Measurements from ENCODE around the gene MUC22.
"Not testable (repeated sequence)": the region's sequence is repeated elsewhere in the genome, so short reads cannot be mapped to it uniquely, and the experiment has no call there.

The MUC22 gene

GRCh38 chr6:31010393-31011060 is at the start of gene MUC22:
MUC22 (plus strand) TSS chr6:31010474; CDS start chr6:31010707, 233 bp downstream.
- no peak for DNase-seq (ENCODE audit: low spot score)

DNA sequence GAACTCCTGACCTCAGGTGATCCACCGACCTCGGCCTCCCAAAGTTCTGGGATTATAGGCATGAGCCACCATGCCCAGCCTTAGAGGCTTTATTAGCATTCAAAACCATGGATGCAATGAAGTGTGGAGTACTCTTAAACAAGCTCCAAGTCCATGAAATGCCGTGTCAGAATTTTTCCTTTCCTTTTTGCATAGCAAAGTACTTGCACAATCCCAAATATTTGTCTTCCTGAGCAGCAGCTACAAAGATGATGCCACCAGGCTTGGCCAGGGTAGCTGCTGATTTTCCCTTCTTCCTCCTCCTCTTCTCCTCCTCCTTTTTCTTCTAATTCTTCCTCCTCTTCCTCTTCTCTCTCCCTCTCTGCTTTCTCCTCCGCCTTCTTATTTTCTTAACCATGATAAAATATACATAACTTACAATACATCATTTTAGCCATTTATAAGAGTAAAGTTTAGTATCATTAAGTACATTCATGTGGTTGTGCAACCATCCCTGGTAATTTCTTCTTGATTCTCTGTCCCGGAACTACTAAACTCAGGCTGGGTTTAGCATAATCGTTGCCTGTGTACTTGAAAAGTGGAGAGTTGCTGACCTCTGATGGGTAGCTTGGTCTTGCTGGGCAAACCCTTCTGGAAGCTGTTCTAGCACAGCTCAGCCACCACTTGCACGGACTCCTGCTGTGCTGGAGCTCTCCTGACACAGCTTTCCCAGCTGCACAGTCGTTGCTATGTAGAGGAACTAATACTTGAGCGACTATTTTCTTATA is 49.2 kb upstream of the MUC22 start:
- DNase-seq (ENCODE audit: low spot score), result no peak

GRCh38 chr6:30962716-30963115 is 47.6 kb upstream of the MUC22 start:
- DNase-seq (ENCODE audit: low spot score), result no peak

- no peak for DNase-seq (ENCODE audit: low spot score)
Observed at GRCh38 chr6:30963641-30964040, 46.6 kb upstream of the MUC22 start.

DNA sequence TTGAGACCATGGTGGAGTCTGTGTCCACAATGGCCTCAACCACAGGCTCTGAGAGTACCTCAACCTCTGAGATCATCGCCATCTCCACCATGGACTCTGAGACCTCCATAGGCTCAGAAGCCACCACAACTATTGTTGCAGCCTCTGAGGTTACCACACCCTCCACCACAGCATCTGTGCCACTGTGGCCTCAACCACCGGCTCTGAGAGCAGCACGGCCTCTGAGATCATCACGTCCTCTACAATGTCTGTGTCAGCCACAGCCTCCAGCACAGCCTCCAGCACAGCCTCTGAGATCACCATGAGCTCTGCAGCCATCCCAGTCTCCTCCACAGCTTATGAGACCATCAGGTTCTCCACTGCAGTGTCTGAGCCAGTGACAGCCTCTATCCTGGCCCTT is 46.2 kb upstream of the MUC22 start:
- peak; percentile 31 for DNase-seq (ENCODE audit: low spot score)

- no peak for DNase-seq (ENCODE audit: low spot score)
Observed at GRCh38 chr6:30965140-30965601, 45.1 kb upstream of the MUC22 start.

GRCh38 chr6:30966154-30966553 is 44.1 kb upstream of the MUC22 start:
- DNase-seq (ENCODE audit: low spot score), result no peak

DNA sequence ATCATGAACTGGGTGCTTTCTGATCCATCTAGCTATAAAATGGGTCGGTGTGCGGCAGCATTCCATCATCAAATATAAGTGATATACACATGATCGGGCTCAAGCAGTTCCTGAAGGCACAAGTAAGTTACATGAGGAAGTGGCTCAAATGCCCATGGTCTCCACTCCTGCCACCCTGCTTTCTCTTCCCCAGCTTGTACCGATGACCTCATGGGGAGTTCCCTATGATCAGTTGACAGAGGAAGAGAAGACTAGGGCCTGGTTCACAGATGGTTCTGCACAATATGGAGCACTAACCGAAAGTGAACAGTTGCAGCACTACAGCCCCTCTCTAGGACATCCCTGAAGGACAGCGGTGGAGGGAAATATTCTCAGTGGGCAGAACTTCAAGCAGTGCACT is 41.1 kb upstream of the MUC22 start:
- DNase-seq (ENCODE audit: low spot score), result not testable (repeated sequence)

- DNase-seq (ENCODE audit: low spot score), result no peak
Observed at GRCh38 chr6:30970946-30971345, 39.3 kb upstream of the MUC22 start.

GRCh38 chr6:30972816-30973215 is 37.5 kb upstream of the MUC22 start:
- no peak for DNase-seq (ENCODE audit: low spot score)

DNA sequence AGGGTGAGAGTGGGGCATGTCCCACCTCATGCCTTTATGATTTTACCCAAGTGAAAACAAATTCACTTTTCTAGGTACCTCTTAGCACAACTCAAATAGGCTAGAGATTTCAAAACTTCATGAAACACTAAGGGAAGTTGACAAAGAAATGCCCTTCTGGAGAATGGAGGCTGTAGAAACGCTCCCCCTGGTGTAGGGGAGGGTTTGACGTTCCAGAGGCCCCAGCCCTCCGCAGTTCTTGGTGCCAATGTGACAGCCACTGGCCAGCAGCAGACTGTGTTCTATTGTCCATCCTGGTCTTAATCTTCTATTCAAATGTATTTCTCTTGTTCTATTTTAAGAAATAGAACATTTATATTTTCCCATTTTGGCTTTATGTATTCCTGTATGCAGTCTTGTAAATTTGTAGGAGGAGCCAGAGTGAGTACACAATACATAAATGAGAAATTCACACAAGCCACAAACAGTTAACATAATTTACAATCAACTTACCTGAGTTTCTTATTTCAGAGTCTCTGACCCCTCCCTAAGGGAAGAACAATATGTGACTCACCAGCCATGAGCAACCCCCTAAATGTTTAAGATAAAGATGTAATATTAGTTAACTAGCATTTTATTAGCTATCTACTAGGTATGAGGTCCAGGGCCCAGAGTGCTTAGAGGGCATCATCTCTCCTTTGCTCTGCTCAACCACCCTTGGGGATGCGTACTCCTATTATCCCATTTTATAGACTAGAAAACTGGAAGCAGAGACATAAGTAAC is 35.6 kb upstream of the MUC22 start:
- DNase-seq (ENCODE audit: low spot score), result no peak

DNA sequence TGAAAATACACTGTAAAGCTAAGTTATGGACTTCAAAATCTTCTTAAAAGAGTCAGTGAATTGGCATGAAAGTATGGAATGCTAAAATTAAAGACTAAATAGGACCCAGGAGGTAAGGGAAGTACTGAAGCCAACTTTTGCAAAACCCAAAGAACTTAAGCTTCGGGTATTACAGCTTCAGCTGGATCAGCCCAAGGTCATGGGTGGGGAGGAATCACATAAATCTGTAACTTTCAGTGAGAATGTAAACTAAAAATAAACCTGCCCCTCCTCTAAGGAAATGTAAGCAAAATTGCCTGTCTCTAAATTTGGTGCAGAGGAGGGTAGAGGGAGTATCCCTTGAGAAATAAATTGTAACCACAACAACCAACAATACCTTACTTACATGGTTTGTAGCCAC is 31.1 kb upstream of the MUC22 start:
- DNase-seq (ENCODE audit: low spot score), result no peak

GRCh38 chr6:30979690-30980089 is 30.6 kb upstream of the MUC22 start:
- no peak for DNase-seq (ENCODE audit: low spot score)

DNA sequence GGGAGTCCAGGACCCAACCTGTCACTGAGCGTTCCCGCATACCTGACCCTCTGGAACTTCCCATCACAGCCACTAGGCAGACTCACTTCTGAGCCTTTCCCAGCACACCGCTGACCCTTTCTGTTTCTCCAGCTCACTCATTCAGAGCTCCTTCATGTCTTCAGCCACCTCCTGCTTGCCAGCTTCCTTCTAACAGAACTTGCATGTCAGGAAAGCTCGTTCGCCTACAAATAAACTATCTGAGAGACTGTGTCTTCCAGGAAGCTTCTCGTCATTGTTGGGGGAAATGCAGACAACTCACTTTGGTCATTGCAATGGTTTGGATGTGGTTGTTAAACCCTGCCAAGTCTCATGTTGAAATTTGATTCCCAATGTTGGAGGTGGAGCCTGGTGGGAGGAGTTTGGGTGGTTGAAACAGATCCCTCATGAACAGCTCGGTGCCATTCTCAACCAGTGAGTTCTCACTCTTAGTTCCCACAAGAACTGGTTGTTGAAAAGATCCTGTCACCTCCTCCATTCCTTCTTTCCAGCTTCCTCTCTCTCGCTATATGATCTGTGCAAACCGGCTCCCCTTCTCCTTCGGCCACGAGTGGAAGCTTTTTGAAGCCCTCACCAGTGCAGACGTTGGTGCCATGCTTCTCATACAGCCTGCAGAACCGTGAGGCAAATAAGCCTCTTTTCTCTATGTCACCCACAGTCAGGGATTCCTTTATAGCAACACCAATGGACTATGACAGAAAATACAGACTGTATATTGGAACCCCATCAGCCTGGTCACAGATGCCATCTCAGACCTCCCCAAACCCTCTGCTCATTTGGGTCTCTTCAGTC is 28.1 kb upstream of the MUC22 start:
- DNase-seq (ENCODE audit: low spot score), result no peak

GRCh38 chr6:30983439-30983838 is 26.8 kb upstream of the MUC22 start, which contains the start of gene MUC21:
MUC21 (plus strand) TSS chr6:30983718; CDS start chr6:30983959, 241 bp downstream.
- DNase-seq (ENCODE audit: low spot score), result no peak

GRCh38 chr6:30985490-30985889 is 24.8 kb upstream of the MUC22 start:
- no peak for DNase-seq (ENCODE audit: low spot score)

DNA sequence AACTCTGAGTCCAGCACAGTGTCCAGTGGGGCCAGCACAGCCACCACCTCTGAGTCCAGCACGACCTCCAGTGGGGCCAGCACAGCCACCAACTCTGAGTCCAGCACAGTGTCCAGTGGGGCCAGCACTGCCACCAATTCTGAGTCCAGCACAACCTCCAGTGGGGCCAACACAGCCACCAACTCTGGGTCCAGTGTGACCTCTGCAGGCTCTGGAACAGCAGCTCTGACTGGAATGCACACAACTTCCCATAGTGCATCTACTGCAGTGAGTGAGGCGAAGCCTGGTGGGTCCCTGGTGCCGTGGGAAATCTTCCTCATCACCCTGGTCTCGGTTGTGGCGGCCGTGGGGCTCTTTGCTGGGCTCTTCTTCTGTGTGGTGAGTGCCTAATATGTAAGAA is 23.0 kb upstream of the MUC22 start:
- no peak for DNase-seq (ENCODE audit: low spot score)

DNA sequence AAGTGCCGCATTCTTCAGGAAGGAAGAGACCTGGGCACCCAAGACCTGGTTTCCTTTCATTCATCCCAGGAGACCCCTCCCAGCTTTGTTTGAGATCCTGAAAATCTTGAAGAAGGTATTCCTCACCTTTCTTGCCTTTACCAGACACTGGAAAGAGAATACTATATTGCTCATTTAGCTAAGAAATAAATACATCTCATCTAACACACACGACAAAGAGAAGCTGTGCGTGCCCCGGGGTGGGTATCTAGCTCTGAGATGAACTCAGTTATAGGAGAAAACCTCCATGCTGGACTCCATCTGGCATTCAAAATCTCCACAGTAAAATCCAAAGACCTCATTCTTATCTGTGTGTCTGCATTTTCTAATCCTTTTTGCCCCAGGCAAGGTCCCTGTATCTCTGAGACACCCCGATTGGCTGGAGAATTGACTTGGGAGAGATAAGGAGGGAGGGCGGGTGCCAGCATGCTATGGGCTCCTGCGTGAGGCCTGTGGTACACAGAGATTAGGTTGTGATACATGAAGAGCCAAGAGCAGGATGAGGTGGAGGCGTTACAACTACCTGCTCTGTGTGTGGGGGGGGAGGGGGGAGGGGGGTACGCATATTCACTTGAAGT is 22.0 kb upstream of the MUC22 start:
- DNase-seq (ENCODE audit: low spot score), result no peak

DNA sequence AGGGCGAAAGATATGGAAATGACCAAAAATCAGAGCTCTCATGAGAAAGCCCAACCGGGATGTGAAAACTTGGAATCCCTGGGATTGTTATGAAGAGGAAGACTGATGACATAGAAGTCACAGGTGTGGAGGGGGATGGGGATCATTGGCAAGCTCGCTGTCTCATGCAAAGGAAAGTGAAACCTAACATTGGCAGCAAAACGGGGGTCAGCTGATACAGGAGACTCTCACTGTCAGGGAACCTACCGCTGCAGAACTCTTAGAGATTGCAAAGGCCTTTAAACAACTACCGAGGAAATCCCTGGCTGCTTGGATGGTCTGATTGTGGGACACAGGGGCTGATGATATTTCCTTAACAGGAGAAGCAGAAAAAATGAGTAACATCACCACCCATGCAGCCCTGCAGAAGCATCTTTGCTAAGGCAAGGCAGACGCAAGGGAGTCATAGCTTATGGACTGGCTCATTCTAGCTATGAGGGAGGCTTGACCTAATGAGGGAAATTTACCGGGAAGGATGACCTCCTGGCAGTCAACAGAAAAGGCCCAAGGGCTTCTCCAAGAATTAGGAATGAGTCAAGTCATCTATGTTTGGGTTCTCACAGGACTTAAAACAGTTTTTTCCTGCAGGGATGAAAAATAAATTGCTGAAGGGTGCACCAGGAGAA is 19.7 kb upstream of the MUC22 start:
- peak; percentile 18 for DNase-seq (ENCODE audit: low spot score)

DNA sequence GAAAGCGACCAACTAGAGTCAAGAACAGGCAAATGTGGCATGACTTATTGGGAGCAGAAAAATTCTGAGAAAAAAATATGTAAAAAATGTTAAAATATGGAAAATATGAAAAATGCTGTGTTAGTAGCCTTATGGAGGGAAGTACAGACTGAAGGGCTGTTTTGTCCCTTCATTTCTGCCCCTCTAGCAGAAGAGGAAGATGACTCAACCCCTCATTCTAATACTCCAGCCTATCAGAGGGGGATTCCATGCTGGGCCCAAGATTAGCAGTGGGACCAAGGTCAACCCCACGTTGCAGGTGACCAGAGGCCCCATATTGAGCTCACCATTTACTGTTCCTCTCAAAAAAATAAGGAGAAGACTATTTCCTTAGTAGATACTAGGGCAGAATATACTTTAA is 18.4 kb upstream of the MUC22 start:
- no peak for DNase-seq (ENCODE audit: low spot score)

DNA sequence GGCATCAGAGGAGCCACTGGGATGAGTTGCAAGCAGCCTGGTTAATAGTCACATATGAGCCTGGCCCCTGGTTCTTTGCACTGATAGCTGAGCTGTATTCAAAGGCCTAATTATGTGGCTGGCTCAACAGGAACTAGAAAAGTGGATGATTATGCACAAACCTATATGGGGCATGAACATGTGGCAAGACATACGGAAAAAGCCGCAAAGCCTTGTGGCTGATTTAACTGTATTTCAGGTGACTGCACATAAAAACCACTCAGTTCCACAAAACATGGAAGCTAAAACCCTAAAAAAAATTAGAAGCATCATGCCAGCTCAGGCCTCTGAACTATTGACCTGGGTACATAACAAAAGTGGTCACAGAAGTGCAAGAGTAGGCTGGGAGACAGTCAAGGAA is 13.0 kb upstream of the MUC22 start:
- DNase-seq (ENCODE audit: low spot score), result no peak

Data from CD4-positive, alpha-beta T cell treated with Interleukin-2 at 100 ng/mL for 4 hours (primary cell).